CD4-positive, CD25-positive, alpha-beta regulatory T cell (primary cell): ENCODE data around the gene ADAMTSL5. TPM values are rescaled to one million over a fixed set of nuclear protein-coding genes. Genes with fewer than 3 reads are reported as not detected.
A peak's percentile ranks its signal among the peaks of the same experiment; 100 is the strongest.

Experiments used
- ATAC-seq, 2 donors: fragments of 150-1000 bp; cut with Tn5 transposase; one replicate each; pipeline ENCODE4 v1.10.0; 2021; ENCODE audit warnings: low read depth in 2 of 2, moderate number of reproducible peaks in 2 of 2, moderate library complexity in 1 of 2
- DNase-seq, 3 donors: peaks; one replicate each; pipeline versions ENCODE4 v3.0.0 to v3.0.0-alpha.2; 2012 to 2022; ENCODE audit warnings: mixed read lengths in 1 of 3
- H3K27ac ChIP-seq: one replicate; pipeline ENCODE4 v1.7.0; 2013; ENCODE audit warnings: mild to moderate bottlenecking, low read length; ENCODE audit not compliant: insufficient read depth, poor library complexity, severe bottlenecking
- H3K27me3 ChIP-seq: one replicate; pipeline ENCODE4 v1.7.0; 2013; ENCODE audit warnings: low read length; ENCODE audit not compliant: control insufficient read depth, insufficient read depth
- H3K36me3 ChIP-seq: one replicate; pipeline ENCODE4 v1.7.0; 2013; ENCODE audit warnings: mild to moderate bottlenecking, low read length, moderate library complexity; ENCODE audit not compliant: control insufficient read depth, insufficient read depth
- H3K4me1 ChIP-seq: 2 replicates; pipeline ENCODE4 v1.7.0; 2013; ENCODE audit warnings: mild to moderate bottlenecking, low read length; ENCODE audit not compliant: insufficient read depth, control insufficient read depth, poor library complexity, severe bottlenecking
- H3K4me3 ChIP-seq: one replicate; pipeline ENCODE4 v1.7.0; 2013; ENCODE audit warnings: low read depth, mild to moderate bottlenecking, low read length, moderate library complexity
- H3K9me3 ChIP-seq, 2 experiments: 1 replicate in 1 of 2; 2 replicates in 1 of 2; pipeline ENCODE4 v1.7.0; 2013; ENCODE audit warnings: low read length in 2 of 2, mild to moderate bottlenecking in 1 of 2, moderate library complexity in 1 of 2; ENCODE audit not compliant: control insufficient read depth in 2 of 2
- H3K27ac Mint-ChIP-seq, 3 donors: one replicate each; pipeline ENCODE4 v1.8.0; 2020 to 2022; ENCODE audit warnings: mild to moderate bottlenecking in 3 of 3, mixed read lengths in 3 of 3, moderate library complexity in 2 of 3
- H3K27me3 Mint-ChIP-seq: one replicate; pipeline ENCODE4 v1.8.0; 2022; ENCODE audit warnings: mild to moderate bottlenecking, mixed read lengths
- H3K36me3 Mint-ChIP-seq: one replicate; pipeline ENCODE4 v1.8.0; 2020; ENCODE audit warnings: mixed read lengths
- H3K4me1 Mint-ChIP-seq, 4 donors: one replicate each; pipeline ENCODE4 v1.8.0; 2020 to 2022; ENCODE audit warnings: mixed read lengths in 4 of 4, mild to moderate bottlenecking in 1 of 4
- H3K4me3 Mint-ChIP-seq, 4 donors: one replicate each; pipeline ENCODE4 v1.8.0; 2020 to 2022; ENCODE audit warnings: mild to moderate bottlenecking in 4 of 4, mixed read lengths in 4 of 4, moderate library complexity in 3 of 4
- H3K9me3 Mint-ChIP-seq, 7 donors: one replicate each; pipeline ENCODE4 v1.8.0; 2020 to 2022; ENCODE audit warnings: mixed read lengths in 7 of 7, mild to moderate bottlenecking in 3 of 7, moderate library complexity in 2 of 7
- polyA plus RNA-seq, 4 donors: library from polyadenylated mRNA; unstranded; fragments of 300-500 nt; fragmentation: Illumina TruSeq; gene quantifications; one replicate each; pipeline ENCODE4 v1.2.3, GENCODE V29; 2021
- total RNA-seq: library from RNA; stranded (reverse); gene quantifications from one replicate; pipeline ENCODE4 v1.2.3, GENCODE V29; 2022

Gene ADAMTSL5
- total RNA-seq (2.1 TPM), polyA plus RNA-seq (1 to 10 TPM in 2 of 4 donors, under 1 TPM in 2; 0.29 to 3.3 (median 1.8) TPM)

GRCh38 chr19:1512671-1513498, at the start of gene ADAMTSL5:
TSS of gene ADAMTSL5 (minus strand) at chr19:1513019. CDS start at chr19:1510943, 2,076 bp downstream.
- Histone ChIP-seq H3K4me3 (no peak within 1 kb of the TSS), H3K4me1 (peaks cover 19% of the 10 kb centered on the region), H3K36me3 (no peaks in the 10 kb centered on the region), H3K27me3 (no peaks in the 10 kb centered on the region), H3K27ac (peak within 1 kb of the TSS; percentile 33), H3K9me3 (no peaks in the 10 kb centered on the region)
- Mint-ChIP-seq H3K27ac (peak within 1 kb of the TSS in 2 of 3 donors; percentile 14 to 36), H3K4me3 (peak within 1 kb of the TSS in 3 of 4 donors; percentile 69 to 76 (median 72)), H3K4me1 (peaks cover 0 to 24% (median 4%) of the 10 kb centered on the region in 4 donors), H3K9me3 (peaks cover 0 to 1% (median 0%) of the 10 kb centered on the region in 7 donors), H3K36me3 (no peaks in the 10 kb centered on the region), H3K27me3 (peaks cover 20% of the 10 kb centered on the region)
- ATAC-seq (peak; percentile 80 to 84), DNase-seq (peak; percentile 44 to 85 (median 57))

DNA sequence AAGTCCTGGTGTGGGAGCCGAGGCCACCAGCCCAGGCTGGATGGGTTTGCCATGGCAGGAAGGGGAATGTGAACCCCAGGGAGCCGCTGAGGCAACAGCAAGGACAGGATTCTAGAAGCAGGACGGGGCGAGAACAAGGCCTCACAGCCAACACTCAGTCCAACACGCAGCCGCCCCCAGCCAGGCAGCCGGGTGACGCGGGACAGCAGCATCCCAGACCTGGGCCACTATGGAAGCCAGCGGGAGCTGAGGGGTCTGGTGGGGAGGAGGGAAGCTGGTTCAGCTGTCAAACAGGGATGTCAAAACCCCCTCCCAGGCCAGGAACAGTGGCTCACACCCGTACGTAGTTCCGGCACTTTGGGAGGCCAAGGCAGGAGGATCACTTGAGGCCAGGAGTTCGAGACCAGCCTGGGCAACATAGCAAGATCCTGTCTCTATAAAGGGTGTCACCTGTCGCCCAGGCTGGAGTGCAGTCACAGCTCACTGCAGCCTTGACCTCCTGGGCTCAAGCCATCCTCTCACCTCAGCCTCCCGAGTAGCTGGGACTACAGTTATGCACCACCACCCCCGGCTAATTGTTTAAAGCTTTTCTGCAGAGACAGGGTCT, 48.5 kb upstream of the ADAMTSL5 start:
- peaks cover 4% of the 10 kb centered on the region for H3K27me3 Mint-ChIP-seq
- no peaks in the 10 kb centered on the region for H3K9me3 ChIP-seq
- no peaks in the 10 kb centered on the region for H3K36me3 Mint-ChIP-seq
- no peak overlapping the region for H3K27ac Mint-ChIP-seq
- no peaks in the 10 kb centered on the region for H3K27me3 ChIP-seq
- no peaks in the 10 kb centered on the region for H3K4me1 ChIP-seq
- H3K27ac ChIP-seq = no peak overlapping the region
- no peak overlapping the region for H3K4me3 ChIP-seq
- ATAC-seq (no peak), DNase-seq (no peak)
- H3K36me3 ChIP-seq = no peaks in the 10 kb centered on the region
- H3K4me1 Mint-ChIP-seq = no peaks in the 10 kb centered on the region
- H3K9me3 Mint-ChIP-seq = peaks cover 0 to 1% (median 0%) of the 10 kb centered on the region in 7 donors
- no peak overlapping the region for H3K4me3 Mint-ChIP-seq

DNA sequence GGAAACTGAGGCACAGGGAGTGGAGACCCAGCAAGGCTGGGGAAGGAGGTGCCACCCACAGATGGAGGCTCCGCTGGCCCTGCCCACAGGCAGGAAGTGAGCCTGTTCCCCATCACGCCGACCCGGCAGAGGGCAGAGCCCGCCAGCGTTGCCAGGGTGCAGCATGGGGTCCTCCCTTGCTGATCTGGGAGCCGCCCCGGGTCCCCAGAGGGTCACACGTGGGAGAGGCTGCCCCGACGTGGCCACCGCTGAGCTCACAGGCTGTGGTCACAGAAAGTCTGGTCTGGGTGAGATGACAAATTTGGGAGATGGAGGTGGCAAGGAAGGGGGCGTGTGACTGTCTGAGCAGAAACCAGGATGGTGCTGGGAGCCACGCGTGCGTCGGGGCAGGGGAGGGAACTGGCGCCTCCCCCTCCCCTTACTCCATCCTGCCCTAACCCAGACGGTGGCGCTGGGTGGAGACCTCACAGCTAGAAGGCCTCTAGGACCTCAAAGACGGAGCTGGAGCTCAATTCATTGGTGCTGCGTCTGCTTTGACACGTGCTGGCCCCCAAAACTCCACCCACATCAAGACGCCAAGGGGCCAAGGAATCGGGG, 47.6 kb upstream of the ADAMTSL5 start:
- Histone ChIP-seq H3K4me3 (no peak overlapping the region), H3K9me3 (no peaks in the 10 kb centered on the region), H3K4me1 (no peaks in the 10 kb centered on the region), H3K27me3 (no peaks in the 10 kb centered on the region), H3K36me3 (no peaks in the 10 kb centered on the region), H3K27ac (no peak overlapping the region)
- Mint-ChIP-seq H3K9me3 (peaks cover 0 to 1% (median 0%) of the 10 kb centered on the region in 7 donors), H3K36me3 (no peaks in the 10 kb centered on the region), H3K27me3 (peaks cover 4% of the 10 kb centered on the region), H3K27ac (no peak overlapping the region), H3K4me3 (no peak overlapping the region), H3K4me1 (no peaks in the 10 kb centered on the region)
- DNase-seq = no peak
- no peak for ATAC-seq

DNA sequence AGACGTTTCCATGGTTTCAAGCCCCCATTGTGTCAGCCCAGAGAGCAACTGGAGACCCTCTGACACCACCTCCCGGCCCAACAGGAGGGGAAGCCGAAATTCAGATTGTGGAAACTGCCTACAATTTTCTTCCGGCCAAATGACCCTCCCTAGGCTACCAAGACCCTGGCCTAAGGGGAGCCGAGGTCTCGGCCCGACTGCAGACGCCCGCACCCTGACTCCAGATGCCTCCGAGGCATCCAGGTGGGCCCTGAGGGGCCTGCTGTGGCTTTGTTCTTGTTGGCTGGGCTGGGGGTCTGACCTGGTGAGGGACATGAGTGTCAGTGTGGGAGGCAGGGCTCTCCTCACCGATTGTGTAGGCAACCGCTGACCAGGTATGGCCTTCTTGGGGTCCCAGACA, 45.7 kb upstream of the ADAMTSL5 start:
- Mint-ChIP-seq H3K36me3 (no peaks in the 10 kb centered on the region), H3K4me3 (no peak overlapping the region), H3K4me1 (no peaks in the 10 kb centered on the region), H3K27ac (no peak overlapping the region), H3K27me3 (no peaks in the 10 kb centered on the region), H3K9me3 (no peaks in the 10 kb centered on the region)
- H3K36me3 ChIP-seq = no peaks in the 10 kb centered on the region
- H3K9me3 ChIP-seq = no peaks in the 10 kb centered on the region
- H3K27ac ChIP-seq = no peak overlapping the region
- H3K27me3 ChIP-seq = no peaks in the 10 kb centered on the region
- no peaks in the 10 kb centered on the region for H3K4me1 ChIP-seq
- no peak overlapping the region for H3K4me3 ChIP-seq
- DNase-seq (no peak), ATAC-seq (no peak)

DNA sequence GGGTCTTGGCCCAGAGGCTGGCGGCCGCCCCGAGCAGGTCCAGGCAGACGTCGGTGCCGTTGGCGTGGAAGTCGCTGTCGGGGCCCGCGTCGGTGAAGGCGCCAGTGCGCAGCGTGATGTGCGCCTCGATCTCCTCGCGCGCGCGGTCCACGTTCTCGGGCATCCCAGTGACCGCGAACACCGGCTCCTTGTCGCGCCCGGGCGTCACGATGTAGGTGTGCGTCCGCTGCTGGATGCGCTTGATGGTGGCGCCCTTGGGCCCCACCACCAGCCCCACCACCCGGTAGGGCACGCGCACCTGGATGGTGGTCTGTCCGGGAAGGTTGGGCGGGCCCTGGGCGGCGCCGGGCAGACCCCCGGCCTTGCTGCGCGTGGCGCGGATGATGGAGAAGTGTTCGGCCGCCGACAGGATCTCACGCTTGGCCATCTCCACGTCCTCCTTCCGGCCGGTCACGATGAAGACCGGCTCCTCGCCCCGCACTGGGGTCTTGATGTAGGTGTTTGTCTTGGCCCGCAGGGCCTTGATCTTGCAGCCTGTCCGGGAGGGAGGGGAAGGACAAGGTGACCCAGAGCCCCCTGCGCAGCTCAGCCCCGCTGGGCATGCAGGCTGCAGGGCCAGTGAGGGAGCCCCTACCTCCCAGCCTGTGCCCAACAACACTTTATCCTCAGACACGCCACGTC, 43.7 kb upstream of the ADAMTSL5 start:
- Mint-ChIP-seq H3K9me3 (no peaks in the 10 kb centered on the region), H3K4me1 (no peaks in the 10 kb centered on the region), H3K4me3 (no peak overlapping the region), H3K27me3 (no peaks in the 10 kb centered on the region), H3K27ac (no peak overlapping the region), H3K36me3 (no peaks in the 10 kb centered on the region)
- Histone ChIP-seq H3K4me3 (no peak overlapping the region), H3K9me3 (no peaks in the 10 kb centered on the region), H3K4me1 (no peaks in the 10 kb centered on the region), H3K36me3 (no peaks in the 10 kb centered on the region), H3K27ac (no peak overlapping the region), H3K27me3 (no peaks in the 10 kb centered on the region)
- ATAC-seq (no peak), DNase-seq (no peak)

DNA sequence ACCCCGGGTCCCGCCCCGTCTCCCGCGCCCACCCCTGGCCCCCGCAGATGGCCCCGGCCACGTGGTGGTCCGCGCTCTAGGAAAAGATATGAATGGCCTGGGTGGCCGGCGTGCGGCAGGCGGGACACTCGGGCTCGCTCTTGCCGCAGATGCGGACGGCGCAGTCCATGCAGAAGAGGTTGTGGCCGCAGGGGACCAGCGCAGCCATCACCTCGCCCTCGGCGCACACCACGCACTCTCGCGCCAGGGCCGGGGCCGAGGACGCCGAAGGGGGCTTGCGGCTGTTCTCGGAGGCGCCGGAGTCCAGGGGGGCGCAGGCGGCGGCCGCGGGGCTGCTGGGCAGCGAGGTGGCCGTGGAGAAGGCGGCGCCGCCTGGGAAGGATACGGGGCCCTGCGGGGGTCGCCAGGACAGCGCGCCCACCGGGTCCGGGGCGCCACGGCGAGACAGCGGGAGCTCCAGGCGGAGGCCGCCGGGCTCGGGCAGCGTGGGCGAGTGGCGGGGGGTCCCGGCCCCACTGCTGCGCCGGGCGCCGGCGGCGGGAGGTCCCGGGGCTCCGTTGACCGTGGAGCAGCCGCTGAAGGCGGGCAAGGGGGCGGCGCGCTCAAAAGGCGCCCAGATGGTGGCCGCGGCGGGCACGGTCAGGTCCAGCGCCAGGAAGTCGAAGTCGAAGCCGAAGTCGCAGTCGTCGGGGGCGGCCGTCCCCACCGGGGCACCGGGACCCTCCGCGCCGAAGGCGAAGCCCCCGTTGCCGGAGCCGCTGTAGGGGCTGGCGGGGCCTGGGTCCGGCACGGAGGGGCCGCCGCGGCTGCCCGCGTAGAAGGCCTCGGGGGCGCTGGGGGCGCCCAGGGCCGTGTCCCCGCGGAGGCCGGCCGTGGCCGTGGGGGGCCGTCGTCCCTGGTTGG, 42.9 kb upstream of the ADAMTSL5 start:
- Mint-ChIP-seq H3K36me3 (no peaks in the 10 kb centered on the region), H3K4me1 (no peaks in the 10 kb centered on the region), H3K27ac (no peak overlapping the region), H3K9me3 (no peaks in the 10 kb centered on the region), H3K4me3 (no peak overlapping the region), H3K27me3 (no peaks in the 10 kb centered on the region)
- no peaks in the 10 kb centered on the region for H3K27me3 ChIP-seq
- H3K36me3 ChIP-seq = no peaks in the 10 kb centered on the region
- no peak overlapping the region for H3K4me3 ChIP-seq
- no peaks in the 10 kb centered on the region for H3K9me3 ChIP-seq
- no peak for DNase-seq
- no peak overlapping the region for H3K27ac ChIP-seq
- no peak for ATAC-seq
- no peaks in the 10 kb centered on the region for H3K4me1 ChIP-seq

- H3K27ac ChIP-seq = no peak overlapping the region
- no peaks in the 10 kb centered on the region for H3K36me3 ChIP-seq
- DNase-seq = no peak
- no peaks in the 10 kb centered on the region for H3K9me3 ChIP-seq
- ATAC-seq = no peak
- H3K27me3 ChIP-seq = no peaks in the 10 kb centered on the region
- no peak overlapping the region for H3K4me3 Mint-ChIP-seq
- no peaks in the 10 kb centered on the region for H3K27me3 Mint-ChIP-seq
- H3K36me3 Mint-ChIP-seq = no peaks in the 10 kb centered on the region
- no peaks in the 10 kb centered on the region for H3K9me3 Mint-ChIP-seq
- no peaks in the 10 kb centered on the region for H3K4me1 Mint-ChIP-seq
- H3K27ac Mint-ChIP-seq = no peak overlapping the region
- H3K4me3 ChIP-seq = no peak overlapping the region
- no peaks in the 10 kb centered on the region for H3K4me1 ChIP-seq
Observed at GRCh38 chr19:1554968-1555367, 42.1 kb upstream of the ADAMTSL5 start.
